Progenitor cell of endocrine pancreas (in vitro differentiated cells): ENCODE measurements around the gene ARL16. TPM values are rescaled to one million over a fixed set of nuclear protein-coding genes. Genes with fewer than 3 reads are reported as not detected.

ENCODE experiments used
- DNase-seq: peaks from one replicate; pipeline ENCODE4 v3.0.0; 2021; ENCODE audit warnings: low spot score; ENCODE audit not compliant: unreplicated experiment
- H3K27ac Mint-ChIP-seq: 2 replicates; pipeline ENCODE4 v1.8.0; 2021; ENCODE audit warnings: mild to moderate bottlenecking, moderate library complexity, mixed read lengths
- H3K27me3 Mint-ChIP-seq: 2 replicates; pipeline ENCODE4 v1.8.0; 2021; ENCODE audit warnings: mixed read lengths
- H3K36me3 Mint-ChIP-seq: 2 replicates; pipeline ENCODE4 v1.8.0; 2022; ENCODE audit warnings: mixed read lengths; ENCODE audit not compliant: insufficient read depth
- H3K4me1 Mint-ChIP-seq: 2 replicates; pipeline ENCODE4 v1.8.0; 2021; ENCODE audit warnings: low read depth, mixed read lengths
- H3K4me3 Mint-ChIP-seq: 2 replicates; pipeline ENCODE4 v1.8.0; 2021; ENCODE audit warnings: low read depth, mild to moderate bottlenecking, moderate library complexity, mixed read lengths
- H3K9me3 Mint-ChIP-seq: 2 replicates; pipeline ENCODE4 v1.8.0; 2021; ENCODE audit warnings: low read depth, mixed read lengths
- total RNA-seq: library from RNA; stranded (reverse); gene quantifications from 2 replicates; pipeline ENCODE4 v1.2.1, GENCODE V29; 2021
- TF ChIP-seq, protein P1 (sequence below): fragments of 200-600 bp; sonication (generic); IDR thresholded peaks from one replicate; pipeline ENCODE4 v1.5.0; 2021; ENCODE audit warnings: antibody characterized with exemption, mild to moderate bottlenecking; ENCODE audit not compliant: unreplicated experiment

ARL16 gene
- total RNA-seq, 1 donor from 2014 or later: 42.1 TPM

DNA sequence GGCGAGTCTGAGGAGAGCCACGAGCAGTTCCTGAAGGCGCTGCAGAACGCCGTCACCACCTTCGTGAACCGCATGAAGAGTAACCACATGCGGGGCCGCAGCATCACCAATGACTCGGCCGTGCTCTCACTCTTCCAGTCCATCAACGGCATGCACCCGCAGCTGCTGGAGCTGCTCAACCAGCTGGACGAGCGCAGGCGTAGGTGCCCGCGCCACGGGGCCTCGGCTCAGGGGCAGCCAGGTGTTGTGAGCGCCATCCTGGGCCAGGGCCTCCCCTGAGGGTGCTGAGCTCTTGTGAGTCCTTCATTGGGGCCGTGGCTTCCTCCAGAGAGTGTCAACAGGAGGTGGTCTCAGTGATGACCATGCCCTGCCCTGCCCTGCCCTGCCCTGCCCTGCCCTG, 12.2 kb upstream of the ARL16 start:
- H3K9me3 Mint-ChIP-seq: no peaks in the 10 kb centered on the region
- H3K27ac Mint-ChIP-seq: no peak overlapping the region
- H3K4me1 Mint-ChIP-seq: no peaks in the 10 kb centered on the region
- no peak for DNase-seq
- no peak overlapping the region for H3K4me3 Mint-ChIP-seq
- TF ChIP-seq, protein P1, sequence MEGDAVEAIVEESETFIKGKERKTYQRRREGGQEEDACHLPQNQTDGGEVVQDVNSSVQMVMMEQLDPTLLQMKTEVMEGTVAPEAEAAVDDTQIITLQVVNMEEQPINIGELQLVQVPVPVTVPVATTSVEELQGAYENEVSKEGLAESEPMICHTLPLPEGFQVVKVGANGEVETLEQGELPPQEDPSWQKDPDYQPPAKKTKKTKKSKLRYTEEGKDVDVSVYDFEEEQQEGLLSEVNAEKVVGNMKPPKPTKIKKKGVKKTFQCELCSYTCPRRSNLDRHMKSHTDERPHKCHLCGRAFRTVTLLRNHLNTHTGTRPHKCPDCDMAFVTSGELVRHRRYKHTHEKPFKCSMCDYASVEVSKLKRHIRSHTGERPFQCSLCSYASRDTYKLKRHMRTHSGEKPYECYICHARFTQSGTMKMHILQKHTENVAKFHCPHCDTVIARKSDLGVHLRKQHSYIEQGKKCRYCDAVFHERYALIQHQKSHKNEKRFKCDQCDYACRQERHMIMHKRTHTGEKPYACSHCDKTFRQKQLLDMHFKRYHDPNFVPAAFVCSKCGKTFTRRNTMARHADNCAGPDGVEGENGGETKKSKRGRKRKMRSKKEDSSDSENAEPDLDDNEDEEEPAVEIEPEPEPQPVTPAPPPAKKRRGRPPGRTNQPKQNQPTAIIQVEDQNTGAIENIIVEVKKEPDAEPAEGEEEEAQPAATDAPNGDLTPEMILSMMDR: no peak
- H3K36me3 Mint-ChIP-seq: peaks cover 15% of the 10 kb centered on the region
- no peaks in the 10 kb centered on the region for H3K27me3 Mint-ChIP-seq

DNA sequence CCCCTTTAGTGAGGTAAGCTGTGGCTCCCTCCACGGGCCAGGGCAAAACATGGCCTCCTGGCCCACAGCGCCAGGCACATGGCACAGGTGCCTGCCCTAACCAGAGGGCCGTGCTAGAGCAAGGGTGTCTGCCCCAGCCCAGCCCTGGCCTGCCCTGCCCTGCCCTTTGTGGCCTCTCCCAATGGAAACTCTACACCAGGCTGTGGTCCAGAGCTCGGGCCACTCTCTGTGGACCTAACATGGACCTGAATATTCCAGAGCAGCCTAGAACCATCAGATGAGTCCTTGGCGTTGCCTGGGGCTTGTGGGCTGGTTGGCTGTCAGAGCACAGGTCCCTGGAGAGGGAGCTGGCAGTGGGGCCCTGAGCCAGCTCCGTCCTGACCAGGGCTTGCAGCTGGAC, 11.6 kb upstream of the ARL16 start:
- Mint-ChIP-seq H3K27me3 (no peaks in the 10 kb centered on the region), H3K27ac (no peak overlapping the region), H3K9me3 (no peaks in the 10 kb centered on the region), H3K4me1 (no peaks in the 10 kb centered on the region), H3K36me3 (peaks cover 14% of the 10 kb centered on the region), H3K4me3 (no peak overlapping the region)
- TF ChIP-seq, protein P1: no peak
- DNase-seq: no peak

DNA sequence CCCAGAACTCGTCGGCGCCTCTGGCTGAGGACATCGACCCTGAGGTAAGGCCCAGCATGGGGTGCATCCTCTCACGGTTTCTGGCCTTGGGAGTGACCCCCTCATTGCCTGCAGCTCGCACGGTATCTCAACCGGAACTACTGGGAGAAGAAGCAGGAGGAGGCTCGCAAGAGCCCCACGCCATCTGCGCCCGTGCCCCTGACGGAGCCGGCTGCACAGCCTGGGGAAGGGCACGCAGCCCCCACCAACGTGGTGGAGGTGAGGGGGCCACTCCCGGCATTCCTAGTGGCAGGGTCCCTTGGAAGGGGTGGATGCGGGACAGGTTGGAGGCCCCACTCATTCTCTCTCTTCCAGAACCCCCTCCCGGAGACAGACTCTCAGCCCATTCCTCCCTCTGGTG, 11.2 kb upstream of the ARL16 start:
- TF ChIP-seq, protein P1: no peak
- peaks cover 14% of the 10 kb centered on the region for H3K36me3 Mint-ChIP-seq
- H3K27me3 Mint-ChIP-seq: no peaks in the 10 kb centered on the region
- H3K4me3 Mint-ChIP-seq: no peak overlapping the region
- DNase-seq: no peak
- H3K4me1 Mint-ChIP-seq: no peaks in the 10 kb centered on the region
- no peak overlapping the region for H3K27ac Mint-ChIP-seq
- H3K9me3 Mint-ChIP-seq: no peaks in the 10 kb centered on the region

DNA sequence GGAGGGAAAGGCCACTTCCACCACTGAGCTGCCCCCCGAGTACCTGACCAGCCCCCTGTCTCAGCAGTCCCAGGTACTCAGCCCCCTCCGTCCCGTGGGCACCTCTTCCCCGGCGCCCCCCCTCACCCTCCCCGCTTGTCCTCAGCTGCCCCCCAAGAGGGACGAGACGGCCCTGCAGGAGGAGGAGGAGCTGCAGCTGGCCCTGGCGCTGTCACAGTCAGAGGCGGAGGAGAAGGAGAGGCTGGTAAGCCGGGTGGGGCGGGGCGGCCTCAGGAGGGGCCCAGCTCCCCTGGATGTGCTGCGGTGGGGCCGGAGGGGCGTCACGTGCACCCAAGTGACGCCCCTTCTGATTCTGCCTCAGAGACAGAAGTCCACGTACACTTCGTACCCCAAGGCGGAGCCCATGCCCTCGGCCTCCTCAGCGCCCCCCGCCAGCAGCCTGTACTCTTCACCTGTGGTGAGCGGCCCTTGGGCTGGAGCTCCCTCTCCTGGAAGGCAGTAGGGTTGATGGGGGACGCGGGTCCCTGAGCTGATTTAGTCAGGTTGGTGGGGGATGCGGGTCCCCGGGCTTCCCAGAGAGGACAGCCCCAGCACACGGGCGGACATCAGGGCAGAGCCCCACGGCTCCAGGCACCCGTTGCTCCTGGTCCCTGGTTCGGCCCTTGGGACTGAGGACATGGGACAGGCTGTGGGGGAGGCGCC, 10.1 kb upstream of the ARL16 start:
- peaks cover 18% of the 10 kb centered on the region for H3K36me3 Mint-ChIP-seq
- no peaks in the 10 kb centered on the region for H3K27me3 Mint-ChIP-seq
- TF ChIP-seq, protein P1: no peak
- H3K4me3 Mint-ChIP-seq: no peak overlapping the region
- no peaks in the 10 kb centered on the region for H3K9me3 Mint-ChIP-seq
- no peak overlapping the region for H3K27ac Mint-ChIP-seq
- no peak for DNase-seq
- H3K4me1 Mint-ChIP-seq: no peaks in the 10 kb centered on the region

DNA sequence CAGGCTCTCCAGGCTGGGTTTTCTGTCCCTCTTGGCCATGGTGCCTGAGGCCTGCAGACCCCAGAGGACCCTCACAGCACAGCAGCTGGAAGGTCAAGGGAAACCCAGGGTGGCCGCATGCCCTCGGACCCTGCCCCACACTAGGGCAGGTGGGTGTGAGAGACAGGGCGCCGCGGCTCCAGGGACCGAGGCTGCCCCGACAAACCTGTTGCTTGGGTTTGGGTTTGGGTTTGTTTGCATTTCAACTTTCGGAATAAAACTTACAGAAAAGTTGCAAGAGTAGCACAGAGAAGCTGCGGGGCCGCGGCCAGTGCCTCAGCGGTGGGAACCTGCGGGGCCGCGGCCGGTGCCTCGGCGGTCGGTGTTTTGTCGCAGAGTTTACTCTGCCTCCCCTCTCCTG, 8.0 kb upstream of the ARL16 start:
- no peak for DNase-seq
- Mint-ChIP-seq H3K27me3 (no peaks in the 10 kb centered on the region), H3K4me1 (no peaks in the 10 kb centered on the region), H3K9me3 (no peaks in the 10 kb centered on the region), H3K27ac (no peak overlapping the region), H3K4me3 (no peak overlapping the region), H3K36me3 (peaks cover 13% of the 10 kb centered on the region)
- TF ChIP-seq, protein P1: no peak
